ENCODE data around the gene F11R.

DNA sequence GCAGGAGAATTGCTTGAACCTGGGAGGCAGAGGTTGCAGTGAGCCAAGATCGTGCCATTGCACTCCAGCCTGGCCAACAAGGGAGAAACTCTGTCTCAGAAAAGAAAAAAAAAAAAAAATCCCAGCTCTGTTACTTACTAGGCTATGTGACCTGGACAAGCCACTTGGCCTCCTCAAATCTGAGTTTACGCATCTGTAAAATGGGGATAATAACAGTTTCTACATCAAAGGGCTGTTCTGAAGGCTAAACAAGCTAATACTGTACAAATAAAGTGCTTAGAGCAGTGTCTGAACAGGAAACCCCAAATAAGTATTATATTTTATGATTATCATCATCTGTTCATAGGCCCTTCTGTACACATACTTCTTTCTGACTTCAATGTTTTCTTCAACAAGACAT lies 13.6 kb downstream of the F11R start:
- TF ChIP-seq, protein P1, sequence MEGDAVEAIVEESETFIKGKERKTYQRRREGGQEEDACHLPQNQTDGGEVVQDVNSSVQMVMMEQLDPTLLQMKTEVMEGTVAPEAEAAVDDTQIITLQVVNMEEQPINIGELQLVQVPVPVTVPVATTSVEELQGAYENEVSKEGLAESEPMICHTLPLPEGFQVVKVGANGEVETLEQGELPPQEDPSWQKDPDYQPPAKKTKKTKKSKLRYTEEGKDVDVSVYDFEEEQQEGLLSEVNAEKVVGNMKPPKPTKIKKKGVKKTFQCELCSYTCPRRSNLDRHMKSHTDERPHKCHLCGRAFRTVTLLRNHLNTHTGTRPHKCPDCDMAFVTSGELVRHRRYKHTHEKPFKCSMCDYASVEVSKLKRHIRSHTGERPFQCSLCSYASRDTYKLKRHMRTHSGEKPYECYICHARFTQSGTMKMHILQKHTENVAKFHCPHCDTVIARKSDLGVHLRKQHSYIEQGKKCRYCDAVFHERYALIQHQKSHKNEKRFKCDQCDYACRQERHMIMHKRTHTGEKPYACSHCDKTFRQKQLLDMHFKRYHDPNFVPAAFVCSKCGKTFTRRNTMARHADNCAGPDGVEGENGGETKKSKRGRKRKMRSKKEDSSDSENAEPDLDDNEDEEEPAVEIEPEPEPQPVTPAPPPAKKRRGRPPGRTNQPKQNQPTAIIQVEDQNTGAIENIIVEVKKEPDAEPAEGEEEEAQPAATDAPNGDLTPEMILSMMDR (IDR thresholded peaks at IDR 0.05): no peak
- no peak for TF ChIP-seq POLR2A (IDR thresholded peaks at IDR 0.05)

Data from uterus (tissue), 2 donors.